ENCODE data around the gene B2M.

- TF ChIP-seq CTCF (optimal IDR thresholded peaks at IDR 0.05 in 1 of 3, IDR thresholded peaks at IDR 0.05 in 1 of 3, conservative IDR thresholded peaks at IDR 0.05 in 1 of 3; ENCODE audit: extremely low read depth in 1 of 3, insufficient read depth in 2 of 3, low read length in 3 of 3) (no peak), EZH2 (IDR thresholded peaks at IDR 0.05; ENCODE audit: low read length) (no peak)
Observed at GRCh38 chr15:44716983-44717602, 5.8 kb downstream of the B2M start.

Data from keratinocyte (primary cell).